ENCODE data around the gene SORCS1.

GRCh38 chr10:106555599-106555998 is 608.9 kb downstream of the SORCS1 start:
- TF ChIP-seq POLR2A (IDR thresholded peaks at IDR 0.05), result no peak
- TF ChIP-seq CTCF (IDR thresholded peaks at IDR 0.05), result no peak

All from tibial nerve (tissue), 3 donors.